ENCODE results near the gene PDE4DIP. TPM values are rescaled to one million over a fixed set of nuclear protein-coding genes. Genes with fewer than 3 reads are reported as not detected.
"Not testable (repeated sequence)": the region's sequence is repeated elsewhere in the genome, so short reads cannot be mapped to it uniquely, and the experiment has no call there.

PDE4DIP gene
- total RNA-seq, 2 experiments from 2014 or later: 19.6 to 19.8 TPM

DNA sequence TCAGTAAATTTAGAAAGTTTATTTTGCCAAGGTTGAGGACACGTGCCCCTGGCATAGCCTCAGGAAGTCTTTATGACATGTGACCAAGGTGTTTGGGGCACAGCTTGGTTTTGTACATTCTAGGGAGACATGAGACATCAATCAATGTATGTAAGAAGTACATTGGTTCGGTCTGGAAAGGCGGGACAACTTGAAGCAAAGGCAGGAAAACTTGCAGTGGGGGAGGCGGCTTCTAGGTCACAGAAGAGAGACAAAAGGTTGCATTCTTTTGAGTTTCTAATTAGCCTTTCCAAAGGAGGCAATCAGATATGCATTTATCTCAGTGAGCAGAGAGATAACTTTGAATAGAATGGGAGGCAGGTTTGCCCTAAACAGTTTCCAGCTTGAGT, 57.7 kb downstream of the PDE4DIP start:
- H3K27ac Mint-ChIP-seq; CTCF ChIA-PET; H3K36me3 Mint-ChIP-seq (ENCODE audit: low read depth); H3K27me3 Mint-ChIP-seq; intact Hi-C loops (cut with micrococcal nuclease); H3K4me1 Mint-ChIP-seq (ENCODE audit: low read depth); H3K4me3 Mint-ChIP-seq; ATAC-seq; H3K9me3 Mint-ChIP-seq; POLR2A ChIA-PET; DNase-seq: not testable (repeated sequence)

DNA sequence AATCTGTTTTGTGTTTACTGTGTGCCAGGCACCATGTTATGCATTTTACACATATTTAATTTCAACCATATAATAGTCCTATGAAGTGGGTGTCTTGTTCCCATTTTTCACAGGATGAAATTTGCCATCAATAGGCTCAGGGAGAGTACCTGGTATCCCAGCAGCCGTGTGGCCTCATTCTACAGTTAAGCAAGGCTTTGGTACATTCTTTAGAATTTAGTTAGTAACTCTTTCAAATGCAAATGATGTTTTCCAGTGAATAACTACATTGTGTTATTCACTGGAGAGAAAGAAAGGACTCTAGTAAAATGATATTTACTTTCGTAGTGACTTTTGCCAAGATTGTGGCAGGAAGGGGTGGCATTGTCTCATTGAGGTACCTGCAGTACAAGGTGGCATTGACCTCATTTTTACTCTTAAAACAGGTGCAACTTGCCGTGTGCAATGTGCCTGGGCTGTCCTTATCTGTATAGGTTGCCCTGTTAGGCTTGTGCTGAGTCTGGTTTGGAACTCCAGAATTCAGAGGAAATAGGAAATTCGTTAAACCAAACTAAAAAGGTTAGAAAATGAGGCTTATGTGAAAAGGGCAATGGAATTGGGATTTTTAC, 65.1 kb downstream of the PDE4DIP start:
- DNase-seq, CTCF ChIA-PET: not testable (repeated sequence)

DNA sequence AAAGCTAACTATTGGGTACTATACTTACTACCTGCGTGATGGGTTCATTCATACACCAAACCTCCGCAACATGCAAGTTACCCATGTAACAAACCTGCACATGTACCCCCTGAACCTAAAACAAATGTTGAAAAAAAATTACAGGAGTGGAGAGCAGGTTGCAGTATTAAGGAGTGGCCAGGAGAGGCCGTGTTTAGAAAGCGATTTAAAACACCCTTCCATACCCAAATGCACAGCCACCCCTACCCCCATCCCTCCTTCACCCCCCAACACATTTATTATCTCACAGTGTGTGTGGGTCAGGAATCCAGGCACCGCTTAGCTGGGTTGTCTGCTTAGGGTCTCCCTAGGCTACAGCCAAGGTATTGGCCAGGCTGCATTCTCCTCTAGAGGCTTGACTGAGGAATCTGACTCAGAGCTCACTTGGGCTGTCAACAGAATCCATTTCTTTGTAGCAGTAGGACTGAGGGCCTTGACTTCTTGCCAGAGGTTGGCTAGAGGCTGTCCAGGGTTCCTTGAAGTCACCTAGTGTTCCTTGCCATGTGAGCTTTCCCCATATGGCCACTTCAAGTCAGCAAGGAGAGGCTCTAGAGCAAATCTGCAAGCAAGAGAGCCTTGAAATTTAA, 67.2 kb downstream of the PDE4DIP start:
- DNase-seq; POLR2A ChIA-PET; CTCF ChIA-PET; H3K27me3 Mint-ChIP-seq; H3K4me3 Mint-ChIP-seq; H3K36me3 Mint-ChIP-seq (ENCODE audit: low read depth); H3K9me3 Mint-ChIP-seq; intact Hi-C loops (cut with micrococcal nuclease); H3K27ac Mint-ChIP-seq; H3K4me1 Mint-ChIP-seq (ENCODE audit: low read depth): not testable (repeated sequence)
- peak; percentile 55 for ATAC-seq

More for the DNA sequence above, 65.1 kb downstream of the PDE4DIP start:
- H3K36me3 Mint-ChIP-seq (ENCODE audit: low read depth); intact Hi-C loops (cut with micrococcal nuclease); H3K4me3 Mint-ChIP-seq; ATAC-seq; POLR2A ChIA-PET; H3K4me1 Mint-ChIP-seq (ENCODE audit: low read depth); H3K27me3 Mint-ChIP-seq; H3K27ac Mint-ChIP-seq; H3K9me3 Mint-ChIP-seq: not testable (repeated sequence)

DNA sequence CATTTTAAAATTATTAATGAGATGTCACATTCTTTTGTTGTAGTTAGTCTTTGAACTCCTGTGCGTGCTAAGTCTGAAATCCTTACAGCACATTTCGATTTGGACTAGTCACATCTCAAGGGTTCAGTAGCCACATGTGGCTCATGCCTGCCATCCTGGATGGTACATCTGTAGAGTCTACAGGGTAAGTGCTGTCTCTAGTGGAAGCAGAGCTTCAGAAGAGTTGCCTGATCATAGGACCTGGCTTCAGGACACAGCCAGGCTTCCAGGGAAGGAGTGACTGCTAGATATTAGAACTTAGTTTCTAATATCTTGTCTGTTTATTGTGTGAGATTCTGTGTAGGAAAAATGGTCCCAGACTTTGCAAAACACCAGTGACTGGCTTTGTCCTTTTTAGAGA, 72.0 kb downstream of the PDE4DIP start:
- H3K4me1 Mint-ChIP-seq (ENCODE audit: low read depth); H3K9me3 Mint-ChIP-seq; CTCF ChIA-PET; POLR2A ChIA-PET; ATAC-seq; H3K27ac Mint-ChIP-seq; H3K36me3 Mint-ChIP-seq (ENCODE audit: low read depth); DNase-seq; intact Hi-C loops (cut with micrococcal nuclease); H3K4me3 Mint-ChIP-seq; H3K27me3 Mint-ChIP-seq: not testable (repeated sequence)

DNA sequence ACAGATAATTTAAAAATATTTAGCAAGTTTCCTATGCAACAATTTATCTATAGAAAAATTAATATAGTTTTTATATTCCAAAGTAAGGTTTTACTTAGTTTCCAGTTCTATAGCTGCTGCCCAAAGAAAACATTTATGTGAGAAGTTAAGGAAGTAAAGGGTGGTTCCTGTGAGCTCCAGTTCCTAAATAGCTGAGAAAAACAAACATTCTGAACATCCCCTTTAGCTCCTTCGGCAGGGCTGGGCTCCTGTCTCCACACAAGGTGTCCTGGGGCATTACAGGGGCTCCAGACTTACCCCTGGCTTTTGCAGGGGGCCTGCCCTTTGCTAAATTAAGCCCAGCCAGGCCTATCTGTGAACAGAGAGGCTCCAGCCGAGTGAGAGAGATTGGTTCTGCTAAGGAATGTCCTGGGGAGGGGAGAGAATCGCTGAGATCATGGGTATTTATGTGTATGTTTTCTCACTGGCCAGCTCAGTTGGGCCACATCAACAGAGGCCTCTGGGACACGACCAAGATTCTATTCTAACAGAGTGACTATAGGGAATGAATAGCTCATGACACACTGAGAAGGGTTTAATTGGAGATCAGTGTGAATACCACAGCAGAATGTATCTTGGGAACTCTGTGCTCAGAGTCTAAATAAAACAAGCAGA, 72.6 kb downstream of the PDE4DIP start:
- intact Hi-C loops (cut with micrococcal nuclease); H3K4me1 Mint-ChIP-seq (ENCODE audit: low read depth); H3K36me3 Mint-ChIP-seq (ENCODE audit: low read depth); H3K27ac Mint-ChIP-seq; POLR2A ChIA-PET; DNase-seq; CTCF ChIA-PET; H3K9me3 Mint-ChIP-seq; H3K4me3 Mint-ChIP-seq; ATAC-seq; H3K27me3 Mint-ChIP-seq: not testable (repeated sequence)

DNA sequence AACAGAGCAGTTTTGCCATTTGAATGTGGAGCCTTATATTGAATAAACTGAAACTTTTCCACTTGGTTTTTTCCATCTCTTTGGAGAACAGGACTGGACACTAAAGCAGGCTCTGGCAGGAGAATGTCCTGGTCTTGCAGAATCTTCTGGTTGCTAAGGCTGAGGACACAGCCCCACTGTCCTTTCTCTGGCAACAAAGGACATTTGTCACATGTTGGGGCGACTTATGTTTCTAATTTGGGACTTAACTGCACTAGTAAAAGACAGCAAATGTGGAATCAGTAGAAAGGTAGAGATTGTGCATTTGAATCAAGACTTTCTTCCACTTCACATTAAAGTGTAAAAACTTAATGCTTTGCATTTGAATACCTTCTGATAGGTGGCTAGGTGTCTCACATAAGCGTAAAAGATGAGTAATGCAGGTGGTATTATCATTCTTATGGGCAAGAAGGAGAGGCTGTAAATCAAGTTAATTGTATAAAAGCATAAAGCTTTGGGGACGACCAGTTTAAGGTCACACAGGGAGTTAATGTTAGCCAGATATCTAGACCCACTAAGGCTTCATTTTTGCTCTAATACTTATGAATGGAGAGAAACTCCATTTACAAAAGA, 74.7 kb downstream of the PDE4DIP start:
- not testable (repeated sequence) for H3K4me1 Mint-ChIP-seq (ENCODE audit: low read depth)

DNA sequence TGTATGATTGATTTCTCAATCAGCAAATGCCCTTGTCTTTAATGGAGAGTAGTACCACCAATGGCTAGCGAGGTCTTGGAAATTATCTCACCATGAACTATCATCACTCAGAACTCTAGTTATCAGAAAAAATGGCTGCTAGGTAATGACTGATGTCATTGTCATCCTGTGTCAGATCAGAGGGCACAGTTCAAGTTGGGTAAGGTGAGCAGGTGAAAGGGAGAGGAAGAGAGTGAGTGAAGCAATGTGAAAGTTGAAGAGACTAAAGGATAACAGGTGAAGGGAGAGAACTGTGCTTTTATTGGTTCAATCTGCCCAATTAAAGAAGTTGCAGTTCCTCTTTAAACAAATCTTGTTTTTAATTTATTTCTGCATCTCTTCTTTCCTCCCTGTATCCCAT, 76.8 kb downstream of the PDE4DIP start:
- H3K4me1 Mint-ChIP-seq (ENCODE audit: low read depth); CTCF ChIA-PET; H3K27ac Mint-ChIP-seq; H3K27me3 Mint-ChIP-seq; intact Hi-C loops (cut with micrococcal nuclease); H3K4me3 Mint-ChIP-seq; H3K36me3 Mint-ChIP-seq (ENCODE audit: low read depth); POLR2A ChIA-PET; H3K9me3 Mint-ChIP-seq; DNase-seq: not testable (repeated sequence)
- peak; percentile 49 for ATAC-seq

More for the DNA sequence above, 74.7 kb downstream of the PDE4DIP start:
- DNase-seq; H3K27ac Mint-ChIP-seq; POLR2A ChIA-PET; H3K9me3 Mint-ChIP-seq; H3K36me3 Mint-ChIP-seq (ENCODE audit: low read depth); ATAC-seq; intact Hi-C loops (cut with micrococcal nuclease); H3K27me3 Mint-ChIP-seq; H3K4me3 Mint-ChIP-seq; CTCF ChIA-PET: not testable (repeated sequence)

DNA sequence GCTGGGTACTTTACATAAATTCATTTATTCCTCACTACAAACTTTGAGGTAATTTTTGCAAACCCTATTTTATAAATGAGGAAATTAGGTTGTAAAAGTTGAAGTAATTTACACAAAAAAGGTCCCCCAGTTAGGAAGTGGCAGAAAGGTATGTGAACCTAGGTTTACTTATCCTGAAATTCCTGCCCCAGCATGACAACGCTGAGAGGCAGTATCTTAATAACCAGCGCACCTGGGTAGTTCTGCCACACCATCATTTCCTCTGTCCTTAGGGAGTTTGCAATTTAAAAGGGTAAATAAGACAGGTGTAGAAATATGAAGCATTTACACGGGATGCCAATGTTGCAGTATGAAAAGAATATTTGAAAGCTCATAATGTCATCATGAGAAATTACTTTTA, 79.6 kb downstream of the PDE4DIP start:
- H3K27me3 Mint-ChIP-seq; CTCF ChIA-PET; DNase-seq; intact Hi-C loops (cut with micrococcal nuclease); POLR2A ChIA-PET; ATAC-seq; H3K4me3 Mint-ChIP-seq; H3K4me1 Mint-ChIP-seq (ENCODE audit: low read depth); H3K9me3 Mint-ChIP-seq; H3K36me3 Mint-ChIP-seq (ENCODE audit: low read depth); H3K27ac Mint-ChIP-seq: not testable (repeated sequence)

DNA sequence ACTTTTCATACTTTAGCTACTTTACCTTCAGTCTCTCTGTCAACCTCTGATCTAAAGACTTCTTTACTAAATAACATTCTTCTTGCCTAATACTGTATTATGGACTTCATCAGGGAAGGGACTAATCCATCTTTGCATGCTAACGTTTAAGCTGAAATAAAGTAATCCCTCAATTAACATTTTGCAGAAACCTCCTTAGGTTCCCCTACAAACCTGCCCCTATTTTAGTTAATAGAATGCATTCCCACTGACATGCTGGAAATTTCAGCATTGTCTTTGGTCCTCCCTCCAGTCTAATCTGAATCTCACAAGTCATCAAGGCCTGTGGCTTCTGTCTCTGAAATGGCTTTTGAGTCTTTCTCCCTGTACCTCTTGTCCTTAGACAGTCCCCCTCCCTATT, 83.4 kb downstream of the PDE4DIP start:
- CTCF ChIA-PET; H3K4me3 Mint-ChIP-seq; H3K9me3 Mint-ChIP-seq; ATAC-seq; intact Hi-C loops (cut with micrococcal nuclease); H3K27ac Mint-ChIP-seq; H3K27me3 Mint-ChIP-seq; POLR2A ChIA-PET; DNase-seq; H3K36me3 Mint-ChIP-seq (ENCODE audit: low read depth); H3K4me1 Mint-ChIP-seq (ENCODE audit: low read depth): not testable (repeated sequence)

DNA sequence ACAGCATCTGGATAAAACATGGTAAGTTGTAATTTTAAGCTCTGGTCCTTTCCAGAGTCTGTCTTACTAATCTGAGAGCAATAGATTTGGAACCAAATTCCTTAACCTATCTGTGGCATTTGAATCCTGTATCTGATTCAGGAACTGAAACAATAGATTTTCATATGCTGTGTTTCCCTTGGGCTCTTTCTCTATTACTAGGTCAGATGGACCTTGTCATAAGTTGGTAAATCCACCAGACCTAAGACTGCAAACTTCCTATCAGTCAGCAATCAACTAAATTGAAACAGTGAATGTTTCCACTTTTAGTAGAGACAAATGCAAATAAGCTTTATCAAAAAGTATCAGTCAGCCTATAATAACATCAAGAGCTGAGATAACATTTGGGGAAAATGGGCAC, 85.0 kb downstream of the PDE4DIP start:
- H3K4me3 Mint-ChIP-seq; POLR2A ChIA-PET; H3K9me3 Mint-ChIP-seq; CTCF ChIA-PET; ATAC-seq; H3K27ac Mint-ChIP-seq; H3K27me3 Mint-ChIP-seq; DNase-seq; intact Hi-C loops (cut with micrococcal nuclease); H3K36me3 Mint-ChIP-seq (ENCODE audit: low read depth); H3K4me1 Mint-ChIP-seq (ENCODE audit: low read depth): not testable (repeated sequence)

DNA sequence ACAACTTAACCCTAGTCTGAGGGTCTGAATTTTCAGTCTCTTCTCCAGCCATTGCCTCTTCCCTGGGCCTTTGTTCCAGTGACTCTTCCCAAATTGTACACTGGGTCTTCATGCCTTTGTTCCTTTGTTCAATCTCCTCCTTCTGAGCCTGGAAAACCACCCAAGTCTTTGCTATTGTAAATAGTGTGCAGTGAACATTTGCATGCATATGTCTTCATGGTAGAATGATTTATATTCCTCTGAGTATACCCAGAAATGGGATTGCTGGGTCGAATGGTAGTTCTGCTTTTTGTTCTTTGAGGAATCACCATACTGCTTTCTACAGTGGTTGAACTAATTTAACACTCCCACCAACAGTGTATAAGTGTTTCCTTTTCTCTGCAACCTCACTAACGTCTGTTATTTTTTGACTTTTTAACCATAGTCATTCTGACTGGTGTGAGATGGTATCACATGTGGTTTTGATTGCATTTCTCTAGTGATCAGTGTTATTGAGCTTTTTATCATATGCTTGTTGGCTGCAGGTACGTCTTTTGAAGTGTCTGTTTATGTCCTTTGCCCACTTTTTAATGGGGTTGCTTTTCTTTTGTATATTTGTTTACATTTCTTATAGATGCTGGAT, 91.3 kb downstream of the PDE4DIP start:
- H3K27me3 Mint-ChIP-seq; intact Hi-C loops (cut with micrococcal nuclease); POLR2A ChIA-PET; H3K4me1 Mint-ChIP-seq (ENCODE audit: low read depth); H3K36me3 Mint-ChIP-seq (ENCODE audit: low read depth); ATAC-seq; H3K27ac Mint-ChIP-seq; H3K4me3 Mint-ChIP-seq; H3K9me3 Mint-ChIP-seq; DNase-seq; CTCF ChIA-PET: not testable (repeated sequence)

DNA sequence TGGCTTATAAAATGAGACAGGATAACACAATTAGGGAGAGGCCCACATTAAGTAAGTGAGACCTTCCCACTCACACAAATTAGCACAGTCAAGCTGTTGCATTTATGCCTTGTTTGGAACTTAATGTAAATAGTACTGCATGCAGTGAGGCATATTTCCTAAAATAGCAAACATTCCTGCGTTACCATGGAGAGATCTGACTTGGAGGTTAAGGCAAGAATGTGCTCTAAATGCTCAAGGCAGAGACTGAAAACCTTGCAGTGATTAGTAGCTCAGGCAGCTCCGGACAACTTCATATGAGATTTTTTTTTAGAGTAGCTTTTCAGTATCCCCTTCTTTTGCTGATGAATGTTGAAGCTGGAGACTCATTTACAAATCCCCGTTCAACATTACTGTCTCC, 98.7 kb downstream of the PDE4DIP start:
- ATAC-seq; H3K9me3 Mint-ChIP-seq; H3K4me3 Mint-ChIP-seq; H3K4me1 Mint-ChIP-seq (ENCODE audit: low read depth); intact Hi-C loops (cut with micrococcal nuclease); CTCF ChIA-PET; POLR2A ChIA-PET; DNase-seq; H3K27me3 Mint-ChIP-seq; H3K27ac Mint-ChIP-seq; H3K36me3 Mint-ChIP-seq (ENCODE audit: low read depth): not testable (repeated sequence)
